ENCODE results near the gene GLP1R.

Gene GLP1R

GRCh38 chr6:39029156-39030011 is 19.2 kb upstream of the GLP1R start:
- peak; percentile 23 to 47 for DNase-seq
- TF ChIP-seq GATA1 (IDR thresholded peaks at IDR 0.05; ENCODE audit: low read depth, low read length) (no peak), POLR2A (IDR thresholded peaks at IDR 0.05; ENCODE audit: low read length) (no peak)

DNA sequence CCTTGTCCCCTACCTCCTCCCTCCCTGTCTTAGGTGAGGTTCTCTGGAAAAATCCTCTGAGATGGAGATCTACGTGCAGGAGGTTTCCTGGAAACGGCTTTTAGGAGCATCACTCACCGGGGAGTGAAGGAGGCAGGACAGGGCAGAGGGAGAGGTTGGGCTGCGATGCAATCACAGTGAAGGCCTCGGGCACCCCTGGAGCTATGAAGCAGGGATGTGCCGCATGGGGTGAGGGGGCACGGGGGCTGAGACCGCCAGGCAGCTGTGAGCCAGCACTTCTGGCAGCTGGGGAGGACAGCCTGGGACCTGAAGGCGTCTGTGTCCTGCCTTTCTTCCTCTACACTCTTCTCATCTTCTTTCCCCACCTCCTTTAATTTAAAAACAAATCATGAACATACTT is 12.9 kb upstream of the GLP1R start:
- DNase-seq: no peak
- no peak for TF ChIP-seq GATA1 (IDR thresholded peaks at IDR 0.05; ENCODE audit: low read depth, low read length)
- no peak for TF ChIP-seq POLR2A (IDR thresholded peaks at IDR 0.05; ENCODE audit: low read length)

- no peak for TF ChIP-seq POLR2A (IDR thresholded peaks at IDR 0.05; ENCODE audit: low read length)
- no peak for TF ChIP-seq GATA1 (IDR thresholded peaks at IDR 0.05; ENCODE audit: low read depth, low read length)
- DNase-seq: peak in 1 of 2 experiments; percentile 12
Observed at GRCh38 chr6:39037082-39037508, 11.5 kb upstream of the GLP1R start.

DNA sequence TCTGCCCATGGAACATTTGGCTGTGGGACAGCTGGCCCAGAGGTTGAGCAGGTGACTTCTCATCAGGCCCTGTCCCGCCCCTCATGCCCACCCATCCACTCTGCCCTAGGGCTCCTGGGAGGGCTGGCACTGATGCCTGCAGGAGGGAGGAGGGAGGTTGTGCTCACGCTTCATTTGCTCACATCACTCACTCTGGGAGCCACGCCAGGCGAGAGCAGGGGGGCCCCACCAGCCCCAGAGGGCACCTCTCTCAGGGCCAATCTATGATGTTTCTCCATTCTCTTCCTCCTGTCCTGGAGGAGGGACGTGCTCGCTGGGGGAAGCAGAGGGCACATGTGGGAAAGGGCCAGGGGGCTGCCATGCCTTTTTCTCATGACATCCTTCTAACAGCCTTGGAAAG is 10.9 kb upstream of the GLP1R start:
- TF ChIP-seq POLR2A (IDR thresholded peaks at IDR 0.05; ENCODE audit: low read length) (no peak), GATA1 (IDR thresholded peaks at IDR 0.05; ENCODE audit: low read depth, low read length) (no peak)
- no peak for DNase-seq

DNA sequence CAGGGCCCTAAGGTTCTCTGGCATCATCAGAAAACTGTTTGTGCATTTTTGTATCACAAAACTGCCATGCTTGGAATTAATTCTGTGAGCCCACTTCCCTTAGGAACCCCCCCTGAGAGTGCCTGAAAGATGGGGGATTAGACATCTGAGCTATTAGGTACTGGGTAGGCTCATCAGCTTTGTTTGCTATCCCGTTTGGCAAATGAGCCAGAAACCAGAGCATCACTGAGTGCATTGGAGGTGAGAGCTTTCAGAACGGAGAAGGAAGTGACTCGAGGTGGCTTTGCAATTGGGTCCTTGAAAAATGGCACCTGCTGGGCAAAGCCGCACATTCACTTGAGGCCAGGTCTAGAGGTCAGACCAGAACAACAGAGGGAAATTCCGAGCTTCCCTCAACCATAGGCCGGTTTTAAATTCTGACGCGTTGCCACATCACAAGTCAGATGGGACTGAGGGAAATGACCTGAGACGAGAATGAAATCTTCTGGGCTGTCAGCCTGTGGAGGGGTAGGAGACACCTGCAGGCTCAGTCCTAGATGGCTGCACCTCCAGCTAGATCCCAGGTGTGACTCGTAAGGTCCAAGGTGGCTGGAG is 8.4 kb upstream of the GLP1R start:
- TF ChIP-seq GATA1 (IDR thresholded peaks at IDR 0.05; ENCODE audit: low read depth, low read length) (no peak), POLR2A (IDR thresholded peaks at IDR 0.05; ENCODE audit: low read length) (no peak)
- no peak for DNase-seq

- TF ChIP-seq GATA1 (IDR thresholded peaks at IDR 0.05; ENCODE audit: low read depth, low read length): no peak
Observed at GRCh38 chr6:39041072-39041471, 7.5 kb upstream of the GLP1R start.

GRCh38 chr6:39043776-39044175 is 4.8 kb upstream of the GLP1R start:
- TF ChIP-seq GATA1 (IDR thresholded peaks at IDR 0.05; ENCODE audit: low read depth, low read length) (no peak), POLR2A (IDR thresholded peaks at IDR 0.05; ENCODE audit: low read length) (no peak)
- no peak for DNase-seq

More at GRCh38 chr6:39041072-39041471, 7.5 kb upstream of the GLP1R start:
- no peak for DNase-seq

DNA sequence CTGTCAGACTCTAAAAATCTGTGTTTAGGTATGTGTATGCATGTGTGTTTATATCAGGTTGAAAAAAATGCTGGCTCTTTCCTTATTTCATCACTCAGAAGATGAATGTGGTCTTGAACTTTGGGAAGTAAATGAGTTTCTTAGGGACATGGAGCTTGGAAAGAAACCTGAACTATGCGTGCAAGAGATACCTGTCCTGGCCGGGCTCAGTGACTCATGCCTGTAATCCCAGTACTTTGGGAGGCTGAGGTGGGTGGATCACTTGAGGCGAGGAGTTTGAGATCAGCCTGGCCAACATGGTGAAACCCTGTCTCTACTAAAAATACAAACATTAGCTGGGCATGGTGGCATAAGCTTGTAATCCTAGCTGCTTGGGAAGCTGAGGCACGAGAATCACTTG is 4.4 kb upstream of the GLP1R start:
- TF ChIP-seq GATA1 (IDR thresholded peaks at IDR 0.05; ENCODE audit: low read depth, low read length) (no peak), POLR2A (IDR thresholded peaks at IDR 0.05; ENCODE audit: low read length) (no peak)
- DNase-seq: no peak

- TF ChIP-seq GATA1 (IDR thresholded peaks at IDR 0.05; ENCODE audit: low read depth, low read length) (no peak), POLR2A (IDR thresholded peaks at IDR 0.05; ENCODE audit: low read length) (no peak)
Observed at GRCh38 chr6:39047434-39048327, 900 bp upstream of the GLP1R start.

DNA sequence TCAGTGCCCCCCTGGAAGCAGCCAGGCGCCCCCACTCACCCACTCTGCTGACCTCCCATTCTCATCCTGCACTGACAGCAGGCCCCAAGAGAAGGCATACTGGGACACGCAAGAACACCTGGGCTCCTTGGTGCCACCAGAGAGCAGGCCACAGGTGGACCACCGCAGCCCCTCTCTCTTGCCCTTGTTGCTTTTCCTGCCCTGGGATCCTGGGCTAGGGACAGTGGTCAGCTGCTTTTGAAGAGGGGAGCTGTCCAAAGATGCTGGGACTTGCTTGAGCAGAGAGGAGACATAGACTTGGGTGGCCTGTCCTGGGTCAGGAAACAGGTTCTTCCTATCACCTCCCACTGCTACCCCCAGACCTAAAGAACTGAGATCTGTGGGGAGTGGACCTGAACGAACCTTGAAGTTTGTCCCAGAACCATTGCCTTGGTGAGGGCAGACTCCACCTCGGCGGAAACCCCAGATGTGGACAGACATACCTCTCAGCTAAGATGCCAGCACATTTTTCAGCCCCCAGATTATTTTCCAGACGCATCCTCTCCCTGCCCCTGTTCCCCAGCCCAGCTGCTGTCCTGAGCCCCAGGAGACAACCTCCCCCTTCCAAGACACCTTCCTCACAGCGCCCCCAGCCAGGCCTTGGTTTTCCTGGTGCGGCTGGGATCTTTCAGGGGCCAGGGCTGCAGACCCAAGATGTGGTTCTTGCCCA is 1.1 kb downstream of the GLP1R start:
- no peak for TF ChIP-seq POLR2A (IDR thresholded peaks at IDR 0.05; ENCODE audit: low read length)
- DNase-seq: no peak

More at GRCh38 chr6:39047434-39048327, 900 bp upstream of the GLP1R start:
- DNase-seq: no peak

DNA sequence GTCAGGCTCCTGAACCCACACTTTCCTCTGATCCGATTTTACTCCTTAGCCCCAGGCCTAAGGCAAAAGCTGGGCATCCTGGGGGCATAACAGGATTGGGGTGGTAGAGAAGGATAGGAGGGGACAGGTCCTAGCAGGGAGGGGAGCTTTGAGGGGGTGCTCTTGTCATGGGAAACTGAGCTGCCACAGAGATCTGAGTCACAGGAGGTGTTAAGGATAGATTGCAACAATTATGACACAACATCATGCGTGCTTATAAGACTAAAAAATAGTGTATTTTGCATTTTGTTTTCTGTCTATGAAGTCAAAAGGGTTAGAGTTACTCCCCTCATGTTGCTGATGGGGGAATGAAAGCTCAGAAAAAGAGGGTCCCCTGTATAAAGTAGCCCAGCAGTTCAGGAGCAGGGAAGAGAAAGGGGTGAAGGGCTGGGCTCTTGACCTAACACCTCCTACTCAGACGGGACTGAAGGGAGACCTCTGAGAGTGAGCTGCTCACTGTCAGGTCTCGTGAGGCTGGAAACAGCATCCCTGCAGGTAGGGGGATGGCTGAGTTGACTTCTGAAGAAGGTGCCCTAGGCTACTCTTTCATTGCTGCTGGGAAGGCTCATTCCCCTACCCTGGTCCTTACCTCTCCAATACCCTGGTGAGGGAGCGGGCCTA is 2.0 kb downstream of the GLP1R start:
- no peak for DNase-seq
- TF ChIP-seq POLR2A (IDR thresholded peaks at IDR 0.05; ENCODE audit: low read length): no peak
- TF ChIP-seq GATA1 (IDR thresholded peaks at IDR 0.05; ENCODE audit: low read depth, low read length): no peak

GRCh38 chr6:39051399-39052122 is 3.0 kb downstream of the GLP1R start:
- DNase-seq: no peak
- TF ChIP-seq GATA1 (IDR thresholded peaks at IDR 0.05; ENCODE audit: low read depth, low read length): no peak
- no peak for TF ChIP-seq POLR2A (IDR thresholded peaks at IDR 0.05; ENCODE audit: low read length)
